Measurements from ENCODE around the gene ALG2. TPM values are rescaled to one million over a fixed set of nuclear protein-coding genes. Genes with fewer than 3 reads are reported as not detected.

Gene ALG2
- total and polyA plus RNA-seq, 9 of the 15 experiments (the other 6 are each of a cell fraction or from before 2014, with no cell fraction given) = 4.9 to 41.9 (median 20.2) TPM

GRCh38 chr9:99221621-99222415, at the start of gene ALG2, which contains the start of gene SEC61B (continued):
- no peak for TF ChIP-seq ZNF398 (CRISPR knock-in tag; IDR thresholded peaks at IDR 0.05)
- no peak for TF ChIP-seq ID3 (CRISPR knock-in tag; IDR thresholded peaks at IDR 0.05)
- 0 out of 2 replicates have a peak, but pooled peaks have one; percentile 12 for TF ChIP-seq ID3 (tag; IDR thresholded peaks at IDR 0.05)
- no peak; the same call in 1 of the 2 replicates for TF ChIP-seq LEF1 (IDR thresholded peaks at IDR 0.05)
- TF ChIP-seq SP1 (CRISPR knock-in tag; IDR thresholded peaks at IDR 0.05) = peak; percentile 85
- TF ChIP-seq ZBTB9 (CRISPR knock-in tag; IDR thresholded peaks at IDR 0.05) = 0 out of 2 replicates have a peak, but pooled peaks have one; percentile 44
- peak; percentile 70 for TF ChIP-seq CCNT2 (IDR thresholded peaks at IDR 0.05; ENCODE audit: borderline replicate concordance, extremely low read depth, insufficient read length, low read depth, low read length)
- peak; percentile 90 for TF ChIP-seq NEUROD1 (IDR thresholded peaks at IDR 0.05; ENCODE audit: borderline replicate concordance, low read depth, low read length, partially characterized antibody)
- peak; percentile 83 for TF ChIP-seq MTA3 (IDR thresholded peaks at IDR 0.05; ENCODE audit: borderline replicate concordance)
- TF ChIP-seq CHD4 (IDR thresholded peaks at IDR 0.05; ENCODE audit: insufficient read depth, insufficient replicate concordance, low read depth, low read length, poor library complexity, severe bottlenecking) = no peak
- TF ChIP-seq SNAPC5 (CRISPR knock-in tag; IDR thresholded peaks at IDR 0.05) = no peak
- peak; percentile 37 for TF ChIP-seq SMAD1 (IDR thresholded peaks at IDR 0.05; ENCODE audit: low read depth, low read length, partially characterized antibody)
- peak; percentile 88 for TF ChIP-seq CREM (IDR thresholded peaks at IDR 0.05; ENCODE audit: low read depth)
- TF ChIP-seq ATF6 (CRISPR knock-in tag; IDR thresholded peaks at IDR 0.05) = peak; percentile 58; the same call in 1 of the 2 replicates
- peak; percentile 96 for TF ChIP-seq GMEB1 (CRISPR knock-in tag; IDR thresholded peaks at IDR 0.05)
